H1 (cell line): ENCODE results near the gene TAF8. TPM values are rescaled to one million over a fixed set of nuclear protein-coding genes. Genes with fewer than 3 reads are reported as not detected.

Experiments
- CTCF ChIA-PET: fragments of 300-600 bp; sonication (Branson Sonifier 250); formaldehyde crosslinking; loops from one replicate; lab custom pipeline; 2021; ENCODE audit not compliant: partially characterized antibody; lab: Charles Lee
- POLR2A ChIA-PET: fragments of 300-600 bp; sonication (Branson Sonifier 250); formaldehyde crosslinking; loops from one replicate; lab custom pipeline; 2021; ENCODE audit warnings: inconsistent platforms; ENCODE audit not compliant: partially characterized antibody; lab: Charles Lee
- DNase-seq, 2 experiments: peaks; one replicate each; pipeline versions ENCODE4 v3.0.0 to v3.0.0-alpha.2; 2010 to 2022; ENCODE audit warnings: low spot score in 2 of 2, low read depth in 1 of 2, mixed read lengths in 1 of 2
- FAIRE-seq: peaks from 2 replicates; lab custom pipeline; 2011; peaks lifted over from hg19 to GRCh38; lab: Jason Lieb, UNC
- H2AFZ ChIP-seq: 2 replicates; pipeline ENCODE4 v1.8.1; 2012; ENCODE audit warnings: low read length, inconsistent platforms
- H2AK5ac ChIP-seq: 2 replicates; pipeline ENCODE4 v1.6.1; 2013; ENCODE audit warnings: low read depth, low read length
- H2BK120ac ChIP-seq: replicated peaks from 2 replicates; pipeline ENCODE3; 2013; ENCODE audit warnings: low read depth, low read length, inconsistent platforms
- H2BK12ac ChIP-seq: 2 replicates; pipeline ENCODE4 v1.6.1; 2013; ENCODE audit warnings: low read depth, low read length
- H2BK15ac ChIP-seq: 2 replicates; pipeline ENCODE4 v1.6.1; 2013; ENCODE audit warnings: low read length
- H2BK20ac ChIP-seq: 2 replicates; pipeline ENCODE4 v1.6.1; 2013; ENCODE audit warnings: low read length
- H2BK5ac ChIP-seq: 2 replicates; pipeline ENCODE4 v1.6.1; 2013; ENCODE audit warnings: low read depth, low read length
- H3K14ac ChIP-seq: 2 replicates; pipeline ENCODE4 v1.6.1; 2013; ENCODE audit warnings: inconsistent platforms; ENCODE audit not compliant: insufficient read length
- H3K18ac ChIP-seq: 2 replicates; pipeline ENCODE4 v1.6.1; 2013; ENCODE audit warnings: low read length; ENCODE audit errors: extremely low read depth
- H3K23ac ChIP-seq: 2 replicates; pipeline ENCODE4 v1.6.1; 2013; ENCODE audit warnings: inconsistent platforms; ENCODE audit not compliant: insufficient read length
- H3K23me2 ChIP-seq: 2 replicates; pipeline ENCODE4 v1.6.1; 2013; ENCODE audit warnings: low read depth, low read length
- H3K27ac ChIP-seq: 2 replicates; pipeline ENCODE4 v1.6.1; 2011; ENCODE audit warnings: low read depth, low read length, inconsistent platforms
- H3K27me3 ChIP-seq, 4 experiments: replicated peaks in 1 of 4; 1 replicate in 1 of 4; 2 replicates in 3 of 4; pipeline versions ENCODE4 v1.6.1 to v1.8.1; 2011 to 2013; ENCODE audit warnings: low read length in 3 of 4, mild to moderate bottlenecking in 3 of 4, inconsistent platforms in 2 of 4, mixed read lengths in 2 of 4, moderate library complexity in 1 of 4; ENCODE audit not compliant: control insufficient read depth in 3 of 4, insufficient read depth in 3 of 4; ENCODE audit errors: extremely low read depth in 1 of 4
- H3K36me3 ChIP-seq, 4 experiments: 2 replicates each; pipeline versions ENCODE4 v1.6.1 to v1.8.1; 2011 to 2013; ENCODE audit warnings: mild to moderate bottlenecking in 4 of 4, low read length in 3 of 4, moderate library complexity in 2 of 4, control low read depth in 1 of 4, inconsistent platforms in 1 of 4; ENCODE audit not compliant: insufficient read depth in 4 of 4, control insufficient read depth in 2 of 4
- H3K4ac ChIP-seq: replicated peaks from 2 replicates; pipeline ENCODE3; 2013; ENCODE audit warnings: low read length, low read depth, mixed read lengths, inconsistent platforms; ENCODE audit not compliant: insufficient read length
- H3K4me1 ChIP-seq, 4 experiments: replicated peaks in 1 of 4; 1 replicate in 1 of 4; 2 replicates in 3 of 4; pipeline versions ENCODE4 v1.6.1 to v1.8.1; 2011 to 2013; ENCODE audit warnings: low read length in 3 of 4, inconsistent platforms in 2 of 4, mixed read lengths in 1 of 4; ENCODE audit not compliant: insufficient read depth in 4 of 4, control insufficient read depth in 3 of 4
- H3K4me2 ChIP-seq, 2 experiments: 2 replicates each; pipeline versions ENCODE4 v1.6.1 to v1.8.1; 2011 to 2013; ENCODE audit warnings: low read depth in 2 of 2, low read length in 2 of 2, control low read depth in 1 of 2, inconsistent platforms in 1 of 2, mild to moderate bottlenecking in 1 of 2; ENCODE audit not compliant: insufficient read depth in 1 of 2
- H3K4me3 ChIP-seq, 4 experiments: fragments of 200-600, 300-600 bp in 1 of 4; sonication (generic), shearing (Covaris generic), sonication (Bioruptor Twin) in 1 of 4; 2 replicates each; pipeline versions ENCODE4 v1.5.1 to v1.8.1; 2011 to 2016; ENCODE audit warnings: low read length in 4 of 4, low read depth in 3 of 4, control low read depth in 2 of 4, inconsistent platforms in 2 of 4, mild to moderate bottlenecking in 2 of 4, mixed read lengths in 1 of 4, moderate library complexity in 1 of 4; ENCODE audit not compliant: insufficient read depth in 2 of 4; ENCODE audit errors: extremely low read depth in 1 of 4
- H3K56ac ChIP-seq: replicated peaks from 2 replicates; pipeline ENCODE3; 2013; ENCODE audit warnings: low read depth, mild to moderate bottlenecking, mixed read lengths, low read length, inconsistent platforms; ENCODE audit not compliant: insufficient read length
- H3K79me1 ChIP-seq: 2 replicates; pipeline ENCODE4 v1.6.1; 2013; ENCODE audit warnings: low read depth, low read length, control low read depth
- H3K79me2 ChIP-seq, 2 experiments: 2 replicates each; pipeline versions ENCODE4 v1.6.1 to v1.8.1; 2012 to 2013; ENCODE audit warnings: low read length in 2 of 2, mild to moderate bottlenecking in 2 of 2, inconsistent platforms in 1 of 2; ENCODE audit not compliant: insufficient read depth in 2 of 2, control insufficient read depth in 1 of 2
- H3K9ac ChIP-seq, 4 experiments: replicated peaks in 1 of 4; 1 replicate in 1 of 4; 2 replicates in 3 of 4; pipeline versions ENCODE4 v1.6.1 to v1.8.1; 2011 to 2013; ENCODE audit warnings: low read depth in 3 of 4, low read length in 3 of 4, control low read depth in 2 of 4, mild to moderate bottlenecking in 2 of 4, moderate library complexity in 2 of 4, inconsistent platforms in 1 of 4; ENCODE audit errors: extremely low read depth in 1 of 4
- H3K9me3 ChIP-seq, 2 experiments: 2 replicates each; pipeline versions ENCODE4 v1.6.1 to v1.8.1; 2012 to 2013; ENCODE audit warnings: mild to moderate bottlenecking in 2 of 2, moderate library complexity in 2 of 2, control low read depth in 1 of 2, inconsistent platforms in 1 of 2, low read depth in 1 of 2, low read length in 1 of 2, mixed read lengths in 1 of 2; ENCODE audit not compliant: insufficient read depth in 2 of 2
- H4K20me1 ChIP-seq, 2 experiments: replicated peaks in 1 of 2; 2 replicates each; pipeline versions ENCODE3 to v1.8.1; 2011 to 2013; ENCODE audit warnings: inconsistent platforms in 2 of 2, low read length in 2 of 2, mild to moderate bottlenecking in 1 of 2; ENCODE audit not compliant: insufficient read depth in 2 of 2, control insufficient read depth in 1 of 2
- H4K5ac ChIP-seq: 2 replicates; pipeline ENCODE4 v1.6.1; 2013; ENCODE audit warnings: low read length, low read depth, mixed read lengths, inconsistent platforms; ENCODE audit not compliant: insufficient read length
- H4K8ac ChIP-seq: 2 replicates; pipeline ENCODE4 v1.8.0; 2013; ENCODE audit warnings: mild to moderate bottlenecking, moderate library complexity, low read length, inconsistent platforms; ENCODE audit not compliant: insufficient read depth; ENCODE audit errors: extremely low read depth
- H4K91ac ChIP-seq: replicated peaks from 2 replicates; pipeline ENCODE3; 2013; ENCODE audit warnings: low read length, mixed read lengths, inconsistent platforms; ENCODE audit not compliant: insufficient read length
- ASH2L ChIP-seq: fragments of 200-600, 300-600 bp; sonication (generic); IDR thresholded peaks from one replicate; pipeline ENCODE4 v1.7.1; 2017; ENCODE audit warnings: low read length
- POU5F1 ChIP-seq: IDR thresholded peaks from 2 replicates; pipeline ENCODE4 v1.6.1; 2011; ENCODE audit warnings: low read depth, mild to moderate bottlenecking, low read length, moderate library complexity
- TEAD4 ChIP-seq: IDR thresholded peaks from 2 replicates; pipeline ENCODE4 v1.6.1; 2012; ENCODE audit warnings: low read depth, low read length, inconsistent platforms, mixed read lengths
- polyA plus RNA-seq, 7 experiments: library from polyadenylated mRNA; depleted of rRNA in 3 of 7; stranded (reverse) in 5 of 7; unstranded in 2 of 7; fragments of >200 nt in 5 of 7; fragments of 200-250 nt in 2 of 7; gene quantifications; 1 replicate in 5 of 7; 2 replicates in 1 of 7; 4 replicates in 1 of 7; pipeline versions ENCODE4 v1.2.1 to v1.2.3, GENCODE V29; 2011 to 2013; ENCODE audit warnings: missing spikeins in 2 of 7, mixed read lengths in 2 of 7
- total RNA-seq: library from RNA; stranded (reverse); fragmentation: NEBNext Ultra II Directional; extraction: Animal tissue kit (Norgen Biotek cat#: 25700); gene quantifications from 2 replicates; pipeline ENCODE4 v1.2.1, GENCODE V29; 2021

Gene TAF8
- total and polyA plus RNA-seq, 2 of the 8 experiments (the other 6 are each of a cell fraction or from before 2014, with no cell fraction given) = 32.2 to 34.0 TPM

- Histone ChIP-seq H2BK5ac (no peak overlapping the region), H3K9ac (no peak overlapping the region), H3K79me1 (no peaks in the 10 kb centered on the region), H4K8ac (no peak overlapping the region), H4K91ac (no peak overlapping the region), H3K23me2 (no peaks in the 10 kb centered on the region), H4K20me1 (no peaks in the 10 kb centered on the region), H3K36me3 (no peaks in the 10 kb centered on the region), H4K5ac (peak overlapping the region; percentile 19), H3K56ac (no peak overlapping the region), H2BK15ac (no peak overlapping the region), H3K4me1 (peaks cover 0 to 6% (median 3%) of the 10 kb centered on the region in 4 experiments; a peak in 5 of 7 replicates), H3K27ac (no peak overlapping the region), H2BK20ac (no peak overlapping the region), H3K9me3 (no peaks in the 10 kb centered on the region), H3K27me3 (no peaks in the 10 kb centered on the region), H3K23ac (no peak overlapping the region), H3K18ac (no peak overlapping the region; the same call in 1 of the 2 replicates), H2AK5ac (no peak overlapping the region), H3K4me3 (no peak overlapping the region; a peak in 1 of 8 replicates), H3K4me2 (peak overlapping the region in 1 of 2 experiments; percentile 32; a peak in 1 of 4 replicates), H3K4ac (no peak overlapping the region), H2AFZ (peak overlapping the region; percentile 97), H3K14ac (no peak overlapping the region), H3K79me2 (no peaks in the 10 kb centered on the region), H2BK120ac (no peak overlapping the region), H2BK12ac (no peak overlapping the region)
- ChIA-PET CTCF (interaction anchor here (0.6 to 3.1 kb wide), 7 partner anchors 32 to 200 kb away, joined by 3 to 13 read pairs (median 4); partner anchors contain the start of genes BYSL and MED20), POLR2A (interaction anchor here (0.9 to 3.3 kb wide), 4 partner anchors 21 to 71 kb away, joined by 4 to 10 read pairs (median 4); partner anchors contain the start of gene CCND3)
- DNase-seq (no peak), FAIRE-seq (no peak)
- no peak for TF ChIP-seq POU5F1
- peak; percentile 24 for TF ChIP-seq ASH2L
- TF ChIP-seq TEAD4 = 0 out of 2 replicates have a peak, but pooled peaks have one; percentile 30
Measured at GRCh38 chr6:42009844-42010184, 40.5 kb upstream of the TAF8 start.
